ENCODE data around the gene VAC14. TPM values are rescaled to one million over a fixed set of nuclear protein-coding genes. Genes with fewer than 3 reads are reported as not detected.
"Not testable (repeated sequence)": the region's sequence is repeated elsewhere in the genome, so short reads cannot be mapped to it uniquely, and the experiment has no call there.

Gene VAC14
- total RNA-seq: 10 to 100 TPM; 23.1 to 29.6 TPM

DNA sequence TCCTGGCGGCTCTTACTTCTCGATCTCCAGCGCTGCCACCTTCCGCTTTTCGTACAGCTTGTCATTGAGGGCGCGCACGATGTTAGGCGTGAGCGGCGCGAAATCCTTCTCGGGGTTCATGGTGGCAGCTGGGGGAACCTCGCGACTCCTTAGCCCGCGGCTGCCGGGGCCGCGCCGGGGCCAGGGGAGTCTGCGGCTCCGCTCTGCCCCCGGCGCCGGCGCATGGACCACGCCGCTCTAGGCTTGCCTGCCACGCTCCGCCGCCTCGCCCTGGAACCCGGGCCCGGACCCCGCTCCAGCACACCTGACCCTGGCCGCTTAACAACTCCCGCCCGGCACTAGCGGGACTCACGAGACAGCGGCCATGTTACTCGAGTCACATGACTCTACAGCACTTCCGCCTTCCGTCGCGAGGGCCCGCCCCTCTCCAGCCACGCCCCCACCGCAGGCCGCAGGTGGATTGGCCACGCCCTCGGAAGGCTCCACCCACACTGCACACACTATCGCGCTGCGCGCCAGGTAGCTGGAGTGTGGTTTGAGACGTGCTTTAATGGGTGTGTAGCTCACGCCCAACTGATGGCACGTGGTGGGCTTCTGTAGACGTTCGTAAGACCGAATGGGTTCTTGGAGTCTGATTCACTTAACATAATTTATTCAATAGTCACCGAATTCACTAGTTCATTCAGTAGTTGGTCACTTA lies at the start of gene VAC14:
Gene VAC14, minus strand, starts transcription at position 378 of the 700 bp plus-strand sequence. Its CDS starts 258 bp downstream, at position 120.
- Mint-ChIP-seq H3K4me3 (peak within 1 kb of the TSS; percentile 93 to 95), H3K9me3 (no peaks in the 10 kb centered on the region), H3K36me3 (ENCODE audit: insufficient read depth in 2 of 2) (peaks cover 0 to 3% of the 10 kb centered on the region in 2 donors), H3K27me3 (ENCODE audit: low read depth) (no peaks in the 10 kb centered on the region), H3K4me1 (ENCODE audit: low read depth) (peaks cover 31% of the 10 kb centered on the region), H3K27ac (peak within 1 kb of the TSS; percentile 80)
- peak; percentile 90 to 96 for ATAC-seq (replicated peaks in 1 of 2)
- peak; percentile 97 to 98 for DNase-seq

DNA sequence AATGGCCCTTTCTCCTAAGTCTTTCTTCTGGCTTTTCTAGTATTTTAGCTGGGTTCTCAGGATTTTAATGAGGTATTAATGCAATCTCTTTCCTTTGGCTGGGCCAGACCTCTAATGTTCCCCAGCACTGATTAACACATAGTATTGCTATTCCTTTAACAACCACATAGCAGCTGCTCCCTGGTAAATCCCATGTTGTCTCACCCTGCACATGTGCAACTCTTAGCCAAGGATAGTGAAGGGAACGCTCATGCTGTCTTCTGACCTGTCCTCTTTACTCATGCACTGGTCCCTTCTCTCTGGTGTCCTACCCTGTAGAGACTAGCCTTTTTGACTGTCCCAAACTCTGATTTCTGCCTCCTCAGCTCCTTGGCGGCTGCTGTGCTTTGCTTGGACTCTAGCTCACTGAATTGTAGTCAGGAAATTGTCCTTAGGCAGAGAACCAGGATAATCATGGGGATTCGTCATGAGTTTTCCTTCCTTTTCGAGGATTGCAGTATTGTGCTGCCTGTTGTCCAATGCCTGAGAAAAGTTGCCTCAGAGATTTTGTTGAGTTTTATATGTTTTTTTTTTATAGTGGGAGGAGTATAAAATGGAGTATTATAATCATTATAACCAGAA lies 22.6 kb upstream of the VAC14 start:
- H3K36me3 Mint-ChIP-seq (ENCODE audit: insufficient read depth in 2 of 2); H3K4me3 Mint-ChIP-seq; H3K4me1 Mint-ChIP-seq (ENCODE audit: low read depth); H3K27me3 Mint-ChIP-seq (ENCODE audit: low read depth); H3K27ac Mint-ChIP-seq; ATAC-seq (replicated peaks in 1 of 2); DNase-seq; H3K9me3 Mint-ChIP-seq: not testable (repeated sequence)

DNA sequence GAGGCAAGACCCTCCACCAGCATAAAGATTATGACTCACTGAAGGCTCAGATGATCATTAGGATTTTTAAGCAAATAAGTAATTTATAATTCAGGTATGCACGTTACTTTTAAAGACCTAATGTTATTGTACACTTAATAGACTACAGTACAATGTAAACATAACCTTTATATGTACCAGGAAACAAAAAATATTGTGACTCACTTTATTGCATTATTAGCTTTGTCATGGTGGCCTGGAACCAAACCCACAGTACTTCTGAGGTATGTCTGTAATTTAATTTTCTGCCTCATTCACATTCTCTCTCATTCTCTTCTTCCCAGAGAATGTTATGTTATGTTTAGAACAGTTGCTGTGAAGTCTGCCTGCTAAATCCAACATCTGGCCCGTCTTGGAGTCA lies 21.8 kb upstream of the VAC14 start:
- H3K9me3 Mint-ChIP-seq; H3K36me3 Mint-ChIP-seq (ENCODE audit: insufficient read depth in 2 of 2); ATAC-seq (replicated peaks in 1 of 2); H3K4me3 Mint-ChIP-seq; H3K4me1 Mint-ChIP-seq (ENCODE audit: low read depth); H3K27ac Mint-ChIP-seq; DNase-seq; H3K27me3 Mint-ChIP-seq (ENCODE audit: low read depth): not testable (repeated sequence)

DNA sequence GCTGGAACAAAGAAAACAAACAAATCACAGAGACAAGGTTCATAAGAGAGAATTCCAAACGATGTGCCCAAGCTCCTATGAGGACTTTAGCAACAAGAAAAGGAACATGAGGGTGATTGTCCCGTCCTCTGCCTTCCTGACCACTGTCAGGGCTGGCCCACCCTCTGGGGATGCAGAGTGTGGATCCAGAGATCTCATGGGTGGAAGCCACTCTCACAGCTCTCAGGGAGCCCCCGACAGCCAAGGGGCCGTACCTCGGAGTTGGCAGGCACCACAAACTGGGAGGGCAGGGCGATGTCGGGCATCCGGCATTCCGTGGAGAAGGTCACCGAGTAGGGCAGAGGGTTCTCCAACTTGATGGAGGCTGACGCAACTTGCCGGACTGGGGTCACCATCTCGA lies 17.1 kb upstream of the VAC14 start:
- DNase-seq; H3K4me1 Mint-ChIP-seq (ENCODE audit: low read depth); H3K27ac Mint-ChIP-seq; H3K9me3 Mint-ChIP-seq; H3K4me3 Mint-ChIP-seq; H3K36me3 Mint-ChIP-seq (ENCODE audit: insufficient read depth in 2 of 2); H3K27me3 Mint-ChIP-seq (ENCODE audit: low read depth); ATAC-seq (replicated peaks in 1 of 2): not testable (repeated sequence)

DNA sequence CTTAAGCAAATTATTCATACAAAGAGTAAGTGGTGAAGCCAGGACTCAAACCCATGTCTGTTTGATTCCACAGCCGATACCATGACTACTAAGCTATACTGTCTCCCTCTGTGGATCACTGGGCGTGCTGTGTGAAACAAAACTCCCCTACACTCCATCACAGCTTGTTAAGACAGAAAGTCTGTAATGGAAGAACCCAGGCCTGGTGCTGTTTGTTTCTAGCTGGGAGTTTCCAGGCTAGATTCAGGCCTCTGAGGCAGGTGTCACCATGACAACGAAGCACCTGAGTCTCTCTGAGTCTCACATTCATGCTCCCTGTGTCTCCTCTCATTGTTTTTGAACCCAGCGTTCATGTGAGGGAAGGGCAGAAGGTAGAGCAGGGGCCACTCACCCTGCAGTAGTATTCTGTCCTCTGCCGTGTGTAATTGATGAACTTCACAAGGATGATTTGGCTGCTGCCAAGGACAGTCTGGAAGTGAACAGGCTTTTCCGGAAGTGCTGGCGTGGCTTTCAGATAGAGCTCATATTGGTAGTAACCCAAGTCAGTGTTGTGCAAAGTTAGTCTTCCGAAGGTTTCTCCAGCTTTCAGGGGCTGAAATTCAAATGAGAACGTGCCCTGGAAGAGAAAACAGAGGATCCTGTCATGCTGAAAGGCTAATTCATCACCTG lies 8.6 kb upstream of the VAC14 start:
- Mint-ChIP-seq H3K4me1 (ENCODE audit: low read depth) (peaks cover 5% of the 10 kb centered on the region), H3K27me3 (ENCODE audit: low read depth) (peaks cover 13% of the 10 kb centered on the region), H3K27ac (no peak overlapping the region), H3K9me3 (no peaks in the 10 kb centered on the region), H3K36me3 (ENCODE audit: insufficient read depth in 2 of 2) (no peaks in the 10 kb centered on the region), H3K4me3 (no peak overlapping the region)
- DNase-seq (no peak), ATAC-seq (replicated peaks in 1 of 2) (peak; percentile 50)

DNA sequence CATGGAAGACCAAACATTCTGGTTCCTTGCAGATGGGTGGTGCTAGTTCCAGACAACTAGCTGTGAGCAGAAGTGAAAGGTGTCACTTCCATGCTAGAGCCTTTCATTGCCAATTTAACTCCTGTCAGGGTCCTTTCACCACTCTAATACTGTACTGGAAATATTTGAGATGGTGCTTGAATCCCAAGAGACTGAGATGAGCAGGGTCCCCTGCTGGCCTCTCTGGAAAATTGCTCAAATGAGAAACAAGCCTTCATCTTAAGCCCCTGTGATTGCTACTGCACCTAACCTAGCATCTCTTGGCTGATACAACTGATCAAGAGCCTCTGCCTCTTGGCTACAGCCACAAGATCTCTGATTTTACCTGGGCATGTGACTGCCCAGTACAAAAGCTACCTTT lies 7.4 kb upstream of the VAC14 start:
- H3K27me3 Mint-ChIP-seq (ENCODE audit: low read depth): peaks cover 13% of the 10 kb centered on the region
- H3K4me1 Mint-ChIP-seq (ENCODE audit: low read depth): peaks cover 6% of the 10 kb centered on the region
- no peak overlapping the region for H3K4me3 Mint-ChIP-seq
- DNase-seq (no peak), ATAC-seq (replicated peaks in 1 of 2) (no peak)
- H3K9me3 Mint-ChIP-seq: no peaks in the 10 kb centered on the region
- H3K36me3 Mint-ChIP-seq (ENCODE audit: insufficient read depth in 2 of 2): no peaks in the 10 kb centered on the region
- no peak overlapping the region for H3K27ac Mint-ChIP-seq

DNA sequence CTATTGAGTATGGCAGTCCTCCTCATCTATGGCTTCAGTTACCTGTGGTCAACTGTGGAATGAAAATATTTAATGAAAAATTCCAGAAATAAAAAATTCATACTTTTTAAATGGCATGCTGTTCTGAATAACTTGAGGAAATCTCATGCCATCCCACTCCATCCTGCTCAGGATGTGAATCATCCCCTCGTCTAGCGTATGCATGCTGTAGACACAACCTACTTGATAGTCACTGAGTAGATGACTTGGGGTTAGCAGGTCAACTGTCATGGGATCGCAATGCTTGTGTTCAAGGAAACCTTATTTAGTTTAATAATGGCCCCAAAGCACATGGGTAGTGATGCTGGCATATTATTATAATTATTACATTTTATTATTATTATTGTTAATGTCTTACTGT lies 4.8 kb upstream of the VAC14 start:
- ATAC-seq (replicated peaks in 1 of 2) (peak in 1 of 2 donors; percentile 44), DNase-seq (no peak)
- Mint-ChIP-seq H3K4me1 (ENCODE audit: low read depth) (peaks cover 12% of the 10 kb centered on the region), H3K9me3 (no peaks in the 10 kb centered on the region), H3K36me3 (ENCODE audit: insufficient read depth in 2 of 2) (no peaks in the 10 kb centered on the region), H3K27ac (no peak overlapping the region), H3K27me3 (ENCODE audit: low read depth) (peaks cover 13% of the 10 kb centered on the region), H3K4me3 (no peak overlapping the region)

DNA sequence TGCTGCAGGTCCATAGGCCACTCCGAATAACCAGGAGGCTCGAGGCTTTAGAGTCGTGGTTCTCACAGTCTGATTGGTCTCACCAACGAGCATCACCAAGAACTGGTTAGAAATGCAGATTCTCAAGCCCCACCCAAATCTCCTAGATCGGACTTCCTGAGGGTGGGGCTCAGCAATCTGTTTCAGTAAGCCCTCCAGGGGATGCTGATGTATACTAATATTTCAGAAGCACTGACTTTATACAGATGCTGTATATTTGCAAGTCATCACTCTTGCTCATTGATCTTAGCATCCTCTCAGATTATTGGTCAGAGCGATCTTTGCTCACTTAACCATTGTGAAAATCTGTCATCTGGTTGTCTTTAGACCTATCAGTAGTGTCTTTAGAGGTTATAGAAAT lies 4.4 kb upstream of the VAC14 start:
- no peaks in the 10 kb centered on the region for H3K9me3 Mint-ChIP-seq
- peak overlapping the region in 1 of 2 donors; percentile 27 for H3K4me3 Mint-ChIP-seq
- peaks cover 0 to under 1% of the 10 kb centered on the region in 2 donors for H3K36me3 Mint-ChIP-seq (ENCODE audit: insufficient read depth in 2 of 2)
- H3K27ac Mint-ChIP-seq: no peak overlapping the region
- ATAC-seq (replicated peaks in 1 of 2) (peak in 1 of 2 donors; percentile 8), DNase-seq (no peak)
- peaks cover 9% of the 10 kb centered on the region for H3K27me3 Mint-ChIP-seq (ENCODE audit: low read depth)
- H3K4me1 Mint-ChIP-seq (ENCODE audit: low read depth): peaks cover 14% of the 10 kb centered on the region

DNA sequence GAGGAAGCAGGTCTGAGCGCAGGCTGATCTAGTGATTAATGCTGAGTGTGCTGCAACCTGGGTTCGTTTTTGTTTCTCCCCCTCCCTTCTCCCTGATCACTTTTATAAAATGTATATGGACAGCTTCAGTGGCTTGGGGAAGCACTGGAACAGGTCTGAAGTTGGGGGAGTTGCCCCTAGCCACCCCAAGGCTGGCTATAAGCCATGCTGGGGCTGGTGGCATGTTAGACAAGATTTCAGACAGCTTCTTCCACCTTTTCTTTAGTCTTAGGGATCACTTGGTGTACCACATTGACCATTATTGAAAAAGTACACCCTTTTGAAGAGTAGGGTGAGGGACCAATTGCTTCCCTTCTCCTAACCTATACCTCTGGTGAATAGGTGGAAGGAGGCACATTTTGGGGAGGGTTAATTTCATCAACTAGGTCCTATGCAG lies 3.8 kb upstream of the VAC14 start:
- H3K36me3 Mint-ChIP-seq (ENCODE audit: insufficient read depth in 2 of 2): peaks cover 0 to 3% of the 10 kb centered on the region in 2 donors
- no peak for DNase-seq
- peak overlapping the region; percentile 36 for H3K27ac Mint-ChIP-seq
- H3K4me3 Mint-ChIP-seq: peak overlapping the region in 1 of 2 donors; percentile 45
- peaks cover 2% of the 10 kb centered on the region for H3K27me3 Mint-ChIP-seq (ENCODE audit: low read depth)
- H3K9me3 Mint-ChIP-seq: no peaks in the 10 kb centered on the region
- ATAC-seq (replicated peaks in 1 of 2): peak in 1 of 2 donors; percentile 0
- peaks cover 20% of the 10 kb centered on the region for H3K4me1 Mint-ChIP-seq (ENCODE audit: low read depth)

DNA sequence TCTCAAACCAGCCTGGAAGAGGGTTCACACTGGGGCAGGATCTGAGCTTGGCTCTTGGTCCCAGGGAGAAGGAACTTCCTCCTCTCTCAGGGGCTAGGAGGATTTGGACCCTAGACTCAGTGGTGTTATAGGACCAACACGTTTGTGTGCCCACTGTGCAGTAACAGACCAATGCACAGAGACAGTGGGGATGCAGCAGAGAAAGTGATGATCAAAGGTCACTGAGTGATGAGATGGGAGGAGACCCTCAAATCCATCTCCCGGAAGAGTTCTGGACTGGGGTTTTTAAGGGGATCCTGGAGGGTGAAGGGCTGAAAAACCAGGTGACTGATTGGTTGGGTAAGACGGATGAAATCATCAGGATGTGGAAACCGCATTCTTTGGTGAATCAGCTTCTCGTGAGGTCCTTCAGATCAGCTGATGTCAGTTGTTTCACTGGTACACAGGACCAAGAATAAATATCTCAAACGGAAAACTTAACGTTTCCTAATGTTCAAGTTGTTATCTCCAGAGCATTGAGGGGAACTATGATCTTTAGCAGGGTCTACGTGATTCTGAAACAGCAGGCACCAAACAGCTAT lies 3.3 kb upstream of the VAC14 start:
- no peak for DNase-seq
- H3K36me3 Mint-ChIP-seq (ENCODE audit: insufficient read depth in 2 of 2): peaks cover 0 to 3% of the 10 kb centered on the region in 2 donors
- peak overlapping the region; percentile 36 for H3K27ac Mint-ChIP-seq
- H3K4me3 Mint-ChIP-seq: peak overlapping the region in 1 of 2 donors; percentile 45
- no peaks in the 10 kb centered on the region for H3K9me3 Mint-ChIP-seq
- ATAC-seq (replicated peaks in 1 of 2): peak in 1 of 2 donors; percentile 3
- no peaks in the 10 kb centered on the region for H3K27me3 Mint-ChIP-seq (ENCODE audit: low read depth)
- peaks cover 25% of the 10 kb centered on the region for H3K4me1 Mint-ChIP-seq (ENCODE audit: low read depth)

DNA sequence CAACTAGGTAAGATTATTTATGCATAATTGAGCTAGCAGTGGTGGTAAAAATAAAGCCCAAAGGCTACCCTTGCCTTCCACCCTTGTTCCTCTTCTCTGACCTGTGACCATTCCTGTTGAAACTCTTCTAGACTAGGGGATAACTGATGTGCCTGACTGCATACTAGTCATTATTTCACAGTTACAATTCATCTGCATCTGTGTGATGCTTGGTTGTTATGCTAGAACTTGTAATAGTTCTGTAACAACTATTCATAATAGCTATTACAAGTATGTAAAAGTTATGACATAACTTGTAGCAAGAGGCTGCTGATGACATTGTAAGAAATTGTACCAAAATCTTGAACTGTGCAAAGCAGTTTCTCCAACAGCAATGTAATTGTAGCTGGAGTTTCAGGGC lies 2.4 kb upstream of the VAC14 start:
- Mint-ChIP-seq H3K4me1 (ENCODE audit: low read depth) (peaks cover 31% of the 10 kb centered on the region), H3K4me3 (no peak overlapping the region)

DNA sequence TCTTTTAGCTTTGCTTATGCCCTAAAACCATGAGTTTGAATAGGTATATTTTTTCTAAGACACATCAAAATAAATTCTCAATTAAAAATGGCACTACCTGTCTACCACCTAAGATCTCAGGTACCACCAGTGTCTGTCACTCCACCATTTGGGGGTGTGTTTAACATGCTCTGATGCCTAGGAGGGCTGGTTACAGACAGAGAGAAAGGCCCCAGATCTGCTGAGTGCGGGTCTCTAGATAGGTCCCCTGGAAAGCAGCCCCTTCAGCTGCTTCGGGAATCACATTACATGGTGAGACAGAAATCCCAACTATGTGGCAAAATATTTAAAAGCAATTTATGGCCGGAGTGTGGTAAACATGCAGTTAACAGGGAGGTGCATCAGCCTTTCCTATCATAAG lies 653 bp upstream of the VAC14 start:
- peaks cover 31% of the 10 kb centered on the region for H3K4me1 Mint-ChIP-seq (ENCODE audit: low read depth)
- H3K4me3 Mint-ChIP-seq: peak overlapping the region; percentile 93 to 95
- no peaks in the 10 kb centered on the region for H3K9me3 Mint-ChIP-seq
- no peak overlapping the region for H3K27ac Mint-ChIP-seq
- H3K27me3 Mint-ChIP-seq (ENCODE audit: low read depth): no peaks in the 10 kb centered on the region
- H3K36me3 Mint-ChIP-seq (ENCODE audit: insufficient read depth in 2 of 2): peaks cover 0 to 3% of the 10 kb centered on the region in 2 donors
- no peak for DNase-seq
- ATAC-seq (replicated peaks in 1 of 2): no peak

More for the DNA sequence above, 2.4 kb upstream of the VAC14 start:
- ATAC-seq (replicated peaks in 1 of 2) (no peak), DNase-seq (no peak)
- no peak overlapping the region for H3K27ac Mint-ChIP-seq
- H3K27me3 Mint-ChIP-seq (ENCODE audit: low read depth): no peaks in the 10 kb centered on the region
- H3K9me3 Mint-ChIP-seq: no peaks in the 10 kb centered on the region
- peaks cover 0 to 3% of the 10 kb centered on the region in 2 donors for H3K36me3 Mint-ChIP-seq (ENCODE audit: insufficient read depth in 2 of 2)

DNA sequence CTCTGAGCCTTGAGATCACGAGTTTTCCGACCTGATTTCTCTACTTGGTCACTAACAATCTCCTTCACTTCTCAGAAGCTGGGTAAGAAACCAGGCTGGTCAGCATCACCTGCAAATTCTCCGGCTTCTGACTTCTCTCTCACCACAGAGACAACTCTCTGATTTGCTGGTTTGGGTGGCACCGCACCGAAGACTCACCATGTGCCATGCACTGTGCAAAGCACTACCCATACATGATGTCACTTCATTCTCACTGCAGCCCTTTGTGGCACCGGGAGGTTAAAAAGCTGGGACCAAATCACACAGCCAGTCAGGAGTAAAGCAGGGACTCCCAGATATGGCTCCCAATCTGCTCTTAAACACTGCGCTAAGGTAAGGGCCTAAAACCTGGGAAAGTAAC lies 647 bp downstream of the VAC14 start:
- peak overlapping the region; percentile 93 to 95 for H3K4me3 Mint-ChIP-seq
- DNase-seq: no peak
- peaks cover 0 to 3% of the 10 kb centered on the region in 2 donors for H3K36me3 Mint-ChIP-seq (ENCODE audit: insufficient read depth in 2 of 2)

More for the DNA sequence above, 647 bp downstream of the VAC14 start:
- Mint-ChIP-seq H3K4me1 (ENCODE audit: low read depth) (peaks cover 31% of the 10 kb centered on the region), H3K27me3 (ENCODE audit: low read depth) (no peaks in the 10 kb centered on the region), H3K9me3 (no peaks in the 10 kb centered on the region), H3K27ac (peak overlapping the region; percentile 80)
- ATAC-seq (replicated peaks in 1 of 2): peak; percentile 1 to 3

Measured in activated T-cell treated with anti-CD3 and anti-CD28 coated beads, Interleukin-2, amount 50 U/mL, for 72 hours (primary cell).